GM12865 (cell line): ENCODE data around the gene SMIM12.
A peak's percentile ranks its signal among the peaks of the same experiment; 100 is the strongest.

Experiments used
- DNase-seq: peaks from one replicate; pipeline ENCODE4 v3.0.0; 2010; ENCODE audit warnings: low read depth
- H3K4me3 ChIP-seq: 2 replicates; pipeline ENCODE4 v1.5.1; 2011; ENCODE audit warnings: mild to moderate bottlenecking, low read depth, low read length, control low read depth
- CTCF ChIP-seq: IDR thresholded peaks from 2 replicates; pipeline ENCODE4 v1.5.1; 2011; ENCODE audit warnings: low read length, control low read depth, low read depth, inconsistent platforms; ENCODE audit not compliant: insufficient read depth; ENCODE audit errors: missing control alignments

Gene SMIM12

GRCh38 chr1:34868230-34869049 is 8.9 kb upstream of the SMIM12 start:
- H3K4me3 ChIP-seq = no peak overlapping the region
- TF ChIP-seq CTCF = no peak
- no peak for DNase-seq

GRCh38 chr1:34867415-34867814 is 7.9 kb upstream of the SMIM12 start:
- DNase-seq = no peak
- no peak overlapping the region for H3K4me3 ChIP-seq

GRCh38 chr1:34866762-34867109 is 7.2 kb upstream of the SMIM12 start:
- no peak for DNase-seq
- TF ChIP-seq CTCF = no peak
- peak overlapping the region; percentile 85 for H3K4me3 ChIP-seq

More at GRCh38 chr1:34867415-34867814, 7.9 kb upstream of the SMIM12 start:
- no peak for TF ChIP-seq CTCF

GRCh38 chr1:34865981-34866761 is 6.6 kb upstream of the SMIM12 start:
- TF ChIP-seq CTCF = peak; percentile 93
- DNase-seq = peak; percentile 93

GRCh38 chr1:34865573-34865972 is 6.0 kb upstream of the SMIM12 start:
- DNase-seq = no peak
- H3K4me3 ChIP-seq = peak overlapping the region; percentile 85
- TF ChIP-seq CTCF = no peak

More at GRCh38 chr1:34865981-34866761, 6.6 kb upstream of the SMIM12 start:
- H3K4me3 ChIP-seq = peak overlapping the region; percentile 85

- no peak overlapping the region for H3K4me3 ChIP-seq
- no peak for TF ChIP-seq CTCF
- DNase-seq = no peak
Observed at GRCh38 chr1:34864759-34865158, 5.2 kb upstream of the SMIM12 start.
